GM19043 (cell line): ENCODE measurements around the gene MAPK10.
"Not testable (repeated sequence)": the region's sequence is repeated elsewhere in the genome, so short reads cannot be mapped to it uniquely, and the experiment has no call there.

Experiments used
- ATAC-seq: cut with Tn5 transposase; IDR thresholded peaks from one replicate; pipeline ENCODE4 v1.9.1; 2021; ENCODE audit warnings: low read depth; ENCODE audit not compliant: unreplicated experiment

Gene MAPK10

DNA sequence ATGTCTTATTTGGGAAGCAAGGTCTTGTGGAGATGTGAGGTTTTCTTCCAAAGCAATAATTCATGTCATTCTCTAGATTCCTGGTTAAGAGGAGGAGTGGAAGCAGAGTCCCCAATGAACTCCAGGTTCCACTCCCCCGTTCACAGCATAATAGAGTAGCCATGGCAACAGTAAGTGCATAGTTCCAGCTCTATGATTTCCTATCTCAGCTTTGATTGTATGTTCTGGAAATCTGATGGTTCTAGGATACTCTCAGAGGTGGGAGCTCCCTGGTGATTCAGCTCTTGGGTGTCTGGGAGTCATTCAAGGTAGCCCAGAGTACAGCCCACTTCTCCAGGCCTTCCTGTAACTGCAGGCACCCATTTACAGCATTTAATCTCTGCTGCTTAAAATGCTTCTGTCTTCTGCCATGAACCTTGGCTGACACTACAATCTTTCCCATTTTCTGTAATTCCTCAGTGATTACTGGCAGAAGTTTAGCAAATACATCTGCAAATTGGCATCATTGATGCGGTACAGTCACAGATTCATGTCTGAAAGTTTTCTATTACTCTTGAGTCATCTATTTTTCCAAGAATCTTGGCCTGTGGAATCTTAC is 242.0 kb downstream of the MAPK10 start:
- no peak for ATAC-seq

DNA sequence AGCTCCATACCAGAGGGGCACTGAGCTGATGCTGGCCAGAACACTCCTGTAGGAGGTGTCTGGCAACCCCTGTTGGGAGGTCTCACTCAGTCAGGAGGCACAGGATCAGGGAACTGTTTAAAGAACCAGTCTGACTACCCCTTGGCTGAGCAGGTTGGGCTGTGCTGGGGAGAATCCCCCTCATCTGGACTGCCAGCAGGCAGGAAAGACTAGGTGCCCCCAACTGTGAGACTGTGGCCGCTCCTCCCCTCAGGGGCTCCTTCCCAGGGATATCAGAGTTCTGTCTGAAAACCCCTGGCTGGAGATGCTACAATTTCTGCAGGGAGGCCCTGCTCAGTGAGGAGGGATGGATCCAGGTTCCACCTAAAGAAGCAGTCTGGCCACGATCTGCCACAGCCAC is 245.3 kb downstream of the MAPK10 start:
- ATAC-seq: no peak

DNA sequence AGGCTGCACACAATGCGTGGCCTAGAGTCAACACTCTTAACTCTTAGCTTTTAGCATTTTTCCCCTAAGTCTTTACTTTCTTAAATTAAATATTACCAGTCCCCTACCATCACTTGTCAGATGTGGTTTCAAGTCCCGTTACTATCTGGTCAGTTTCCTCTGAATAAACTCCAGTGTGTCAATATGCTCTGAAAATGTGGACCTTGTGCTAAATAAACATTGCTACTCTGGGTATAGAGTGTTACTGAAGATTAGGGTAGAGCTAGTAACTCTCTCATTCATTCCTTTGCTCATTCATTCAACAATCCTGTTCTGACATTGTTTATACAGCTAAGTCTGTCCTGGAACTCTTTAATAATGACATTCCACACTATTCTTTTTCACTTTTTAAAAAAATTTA is 251.0 kb downstream of the MAPK10 start:
- no peak for ATAC-seq

DNA sequence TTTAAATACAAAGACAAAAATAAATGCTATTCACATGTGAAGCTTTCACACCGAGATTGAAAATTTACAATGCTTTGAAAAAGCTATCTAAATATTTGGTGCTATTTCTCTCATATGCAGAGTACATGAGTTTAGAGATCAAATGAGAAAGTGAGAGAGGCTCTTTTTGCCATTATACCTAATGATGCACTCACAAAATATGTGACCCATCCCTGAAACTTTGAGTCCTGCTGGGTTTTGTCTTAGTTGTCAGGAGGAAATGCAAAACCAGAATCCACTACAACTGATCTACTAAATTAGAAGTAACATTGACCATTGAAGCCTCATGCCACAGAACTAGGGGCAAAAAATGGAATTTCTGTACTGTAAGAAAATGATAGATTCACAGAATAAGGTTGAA is 251.7 kb downstream of the MAPK10 start:
- ATAC-seq: no peak

DNA sequence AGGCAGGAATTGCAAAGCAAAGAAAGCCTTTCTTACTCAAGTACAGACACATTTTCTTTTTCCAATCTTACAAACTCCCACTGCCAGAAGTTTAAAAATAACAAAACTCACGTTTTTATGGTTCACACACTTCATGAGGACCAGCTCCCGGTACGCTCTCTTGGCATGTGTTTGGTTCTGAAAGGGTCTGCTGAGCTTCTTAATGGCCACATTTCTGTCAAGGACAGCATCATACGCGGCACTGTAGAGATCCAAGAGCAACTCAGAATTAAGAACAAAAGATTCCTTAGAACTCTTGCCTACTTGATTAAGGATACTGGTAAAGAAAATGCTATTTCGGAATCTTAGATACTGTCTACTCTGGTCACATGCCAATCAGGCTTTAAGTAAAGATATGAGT is 252.7 kb downstream of the MAPK10 start:
- no peak for ATAC-seq

DNA sequence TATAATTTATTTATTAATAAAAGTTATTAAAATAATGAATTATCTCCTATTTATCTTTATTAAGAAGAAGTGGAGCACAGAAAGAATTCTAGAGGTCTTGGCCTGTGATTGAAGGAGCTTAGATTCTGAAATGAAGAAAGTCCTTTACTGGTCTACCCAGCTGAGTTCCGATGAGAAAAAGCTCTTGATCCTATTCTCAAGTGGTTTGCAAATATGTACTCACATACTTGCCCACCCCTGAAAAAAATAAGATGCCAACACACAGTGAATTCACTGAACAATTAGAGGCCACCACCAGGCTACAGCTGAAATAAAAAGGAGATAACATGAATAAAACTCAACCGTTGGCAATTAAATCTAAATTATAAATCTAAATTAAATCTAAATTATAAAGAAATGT is 253.4 kb downstream of the MAPK10 start:
- no peak for ATAC-seq

DNA sequence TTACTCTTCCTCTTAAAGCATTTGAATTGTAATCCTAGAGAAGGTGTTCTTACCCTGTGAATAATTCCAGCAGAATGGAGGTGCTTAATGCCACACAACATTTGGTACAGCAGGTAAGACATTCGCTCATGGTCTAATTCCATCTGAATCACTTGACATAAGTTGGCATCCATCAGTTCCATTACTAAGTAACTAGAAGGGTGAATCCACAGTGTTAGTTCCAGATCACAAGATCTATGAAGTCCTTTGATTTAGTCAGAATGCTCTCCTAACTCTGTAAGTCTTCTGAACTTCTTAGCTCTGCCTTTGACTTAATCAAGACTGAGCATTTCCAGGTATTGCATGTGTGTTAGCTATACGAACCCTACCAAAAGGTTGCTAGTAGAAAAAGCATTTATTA is 258.0 kb downstream of the MAPK10 start:
- ATAC-seq: no peak

DNA sequence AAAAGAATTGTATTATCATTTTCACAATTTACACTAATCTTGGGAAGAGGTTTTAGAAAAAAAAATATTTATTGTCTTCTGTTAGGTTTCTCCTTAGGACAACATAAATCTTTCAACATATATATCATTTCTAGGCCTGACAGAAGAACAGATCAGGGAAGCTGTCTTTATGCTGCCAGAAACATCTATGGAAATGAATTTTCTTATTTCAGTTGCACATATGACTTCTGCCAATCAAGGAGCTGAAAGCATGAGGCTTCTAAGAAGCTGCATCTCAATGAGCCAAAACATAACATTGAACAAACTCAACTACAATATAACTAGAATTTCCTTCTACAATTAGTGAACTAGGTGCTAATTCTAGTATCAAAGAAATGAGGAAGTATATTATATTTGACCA is 258.4 kb downstream of the MAPK10 start:
- ATAC-seq: no peak

DNA sequence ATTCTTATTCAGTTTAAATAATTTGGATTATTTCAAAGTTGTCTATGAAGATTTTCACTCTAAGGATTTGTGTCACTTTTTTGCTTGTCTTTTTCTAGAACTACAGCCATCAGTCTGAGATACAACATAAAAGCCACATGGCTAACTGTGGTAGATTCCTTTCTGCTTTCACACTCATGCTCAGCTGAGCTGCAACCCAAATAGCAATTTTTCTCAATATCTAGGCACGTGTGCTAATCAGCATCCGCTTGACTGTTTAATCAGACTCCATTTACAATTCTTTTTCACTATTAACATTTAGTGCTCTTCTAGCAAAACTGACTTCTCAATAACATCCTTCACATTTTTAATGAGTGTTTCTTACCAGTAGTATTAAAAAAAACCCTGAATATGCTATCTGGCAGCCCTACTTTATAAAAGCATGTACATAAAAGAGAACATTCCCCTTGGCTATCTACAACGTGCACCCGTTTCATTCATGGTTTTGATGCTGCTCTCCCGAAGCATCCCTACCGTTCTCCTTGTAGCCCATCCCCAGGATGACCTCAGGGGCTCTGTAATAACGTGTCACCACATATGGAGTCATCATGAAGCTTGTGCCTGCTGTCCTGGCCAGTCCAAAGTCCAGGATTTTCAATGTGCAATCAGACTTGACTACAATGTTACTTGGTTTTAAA is 259.2 kb downstream of the MAPK10 start:
- no peak for ATAC-seq

DNA sequence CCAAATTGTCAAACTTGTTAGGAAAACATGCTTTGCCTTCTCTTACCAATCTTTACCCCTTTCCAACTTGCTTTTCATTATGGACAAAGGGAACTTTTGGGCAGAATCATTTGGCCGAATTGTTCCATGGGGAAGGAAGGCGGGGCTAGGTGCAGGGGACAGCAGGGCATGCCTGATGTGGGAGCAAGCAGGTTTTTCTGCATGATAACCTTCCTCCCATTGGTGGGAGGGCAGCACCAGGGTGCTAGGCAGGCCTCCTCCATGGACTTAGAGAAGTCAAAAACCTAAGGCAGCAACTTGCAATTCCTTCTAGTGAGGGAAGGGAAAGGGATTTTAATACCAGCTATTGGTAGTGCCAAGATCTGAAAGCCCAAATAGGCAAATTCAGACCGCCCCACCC is 260.5 kb downstream of the MAPK10 start:
- no peak for ATAC-seq

DNA sequence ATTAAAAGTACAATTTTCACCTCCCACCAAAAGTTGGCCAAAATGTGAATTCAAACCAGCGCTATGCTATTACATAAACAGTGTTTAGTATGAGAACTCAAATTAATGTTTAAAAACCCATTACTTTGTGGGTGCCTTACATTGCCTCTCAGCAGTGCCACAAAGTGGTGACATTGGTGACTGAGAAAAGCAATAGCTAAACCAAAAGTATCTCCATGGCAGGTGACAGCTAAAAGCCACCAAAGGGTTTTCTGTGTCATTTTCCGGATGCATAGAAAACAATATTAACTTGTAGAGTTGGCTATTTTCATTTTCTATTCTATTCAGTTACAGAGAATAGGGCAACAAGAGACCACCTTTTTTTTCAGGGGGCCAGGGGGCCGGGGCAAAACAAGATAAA is 261.2 kb downstream of the MAPK10 start:
- ATAC-seq: no peak

DNA sequence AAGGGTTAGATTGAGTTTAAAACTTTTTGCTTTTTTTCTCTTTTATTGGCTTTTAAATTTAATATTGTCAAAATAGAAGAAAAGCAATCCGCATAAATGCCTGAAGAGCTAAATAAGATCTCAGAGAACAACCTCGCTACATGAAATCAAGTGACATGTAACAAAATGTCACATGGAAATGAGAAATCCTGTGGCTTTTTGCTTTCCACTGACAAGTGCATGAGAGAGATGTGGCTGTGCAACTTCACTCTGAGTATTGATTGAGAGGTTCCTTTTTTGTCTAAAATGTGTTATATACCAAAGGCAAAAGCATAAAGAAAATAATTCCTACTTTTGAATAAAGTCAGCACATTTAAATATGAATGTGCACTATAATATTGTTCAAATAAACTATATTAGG is 263.5 kb downstream of the MAPK10 start:
- ATAC-seq: no peak

DNA sequence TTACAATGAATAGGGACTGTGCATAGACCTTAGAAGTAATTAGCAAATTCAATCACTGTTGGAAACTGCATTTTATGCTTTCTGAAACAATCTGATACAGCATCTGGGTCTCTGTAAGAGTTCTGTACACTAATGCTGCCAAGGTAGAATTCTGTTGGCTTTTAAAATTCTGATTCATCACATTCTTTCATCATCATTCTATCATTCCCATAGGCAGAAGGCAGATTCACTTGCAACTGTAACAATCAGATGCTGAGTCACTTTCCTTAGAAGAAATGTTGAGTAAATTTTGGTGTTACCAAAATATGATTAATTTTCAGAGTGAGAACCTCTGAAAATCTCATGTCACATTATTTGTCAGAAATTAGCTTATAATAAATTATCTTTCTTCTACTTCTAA is 267.2 kb downstream of the MAPK10 start:
- ATAC-seq: no peak

DNA sequence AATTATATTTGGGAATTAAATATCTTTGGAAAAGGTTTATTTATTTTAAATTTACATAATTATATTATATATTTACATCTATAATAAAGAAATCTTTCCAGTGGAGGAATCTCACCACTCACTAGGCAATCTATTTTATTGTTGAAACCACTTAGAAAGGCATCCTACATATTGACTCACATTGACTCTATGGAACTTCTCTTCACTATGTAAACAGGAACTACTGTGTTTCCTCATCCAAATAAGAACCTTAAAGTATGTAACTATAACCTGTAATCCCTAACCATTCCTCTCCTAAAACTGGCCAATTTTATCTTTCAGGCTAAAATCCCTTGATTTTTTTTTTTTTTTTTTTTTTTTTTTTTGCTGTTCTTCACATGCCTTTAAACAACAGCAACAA is 268.7 kb downstream of the MAPK10 start:
- ATAC-seq: no peak

DNA sequence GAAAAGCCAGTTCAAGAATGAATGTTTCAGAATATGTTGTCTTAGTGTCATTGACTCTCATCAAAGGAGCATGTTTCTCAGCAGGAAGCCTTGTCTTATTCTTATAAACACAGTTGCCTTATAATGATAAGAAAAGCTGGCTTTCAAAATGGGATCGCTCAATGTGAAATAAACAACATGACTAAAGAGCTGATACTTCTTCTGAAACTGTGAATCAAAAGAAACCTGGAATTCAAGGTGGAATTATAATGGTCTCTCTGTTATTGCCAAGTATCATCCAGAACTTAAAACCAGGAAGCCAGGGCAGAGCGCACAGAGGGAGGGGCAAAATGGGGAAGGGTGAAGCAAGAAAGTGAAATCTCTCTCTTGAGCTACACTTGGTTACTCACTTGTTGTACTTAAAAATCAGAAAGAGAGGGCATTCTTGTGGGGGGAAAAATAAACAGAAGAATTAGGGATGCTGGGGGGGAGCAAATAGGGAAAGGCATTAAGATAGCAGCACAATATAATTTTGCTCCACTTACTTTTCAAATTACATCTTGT is 270.0 kb downstream of the MAPK10 start:
- no peak for ATAC-seq

DNA sequence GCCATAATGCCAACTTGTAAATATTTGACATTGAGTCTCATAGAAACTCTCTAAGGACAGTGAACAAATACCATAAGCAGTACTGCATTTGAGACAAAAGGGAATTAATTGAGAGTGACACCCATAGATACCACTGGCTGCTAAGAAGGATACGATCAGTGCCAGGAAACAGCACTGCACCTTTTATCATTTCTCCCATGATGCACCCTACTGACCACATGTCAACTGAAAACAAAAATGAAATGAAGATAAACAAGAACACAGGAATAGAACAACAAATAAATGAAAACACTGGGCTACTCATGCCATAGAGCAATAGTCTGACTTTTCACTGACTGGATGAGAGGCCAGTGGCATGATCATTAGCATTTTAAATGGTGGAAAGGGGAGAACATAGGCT is 270.8 kb downstream of the MAPK10 start:
- ATAC-seq: no peak

DNA sequence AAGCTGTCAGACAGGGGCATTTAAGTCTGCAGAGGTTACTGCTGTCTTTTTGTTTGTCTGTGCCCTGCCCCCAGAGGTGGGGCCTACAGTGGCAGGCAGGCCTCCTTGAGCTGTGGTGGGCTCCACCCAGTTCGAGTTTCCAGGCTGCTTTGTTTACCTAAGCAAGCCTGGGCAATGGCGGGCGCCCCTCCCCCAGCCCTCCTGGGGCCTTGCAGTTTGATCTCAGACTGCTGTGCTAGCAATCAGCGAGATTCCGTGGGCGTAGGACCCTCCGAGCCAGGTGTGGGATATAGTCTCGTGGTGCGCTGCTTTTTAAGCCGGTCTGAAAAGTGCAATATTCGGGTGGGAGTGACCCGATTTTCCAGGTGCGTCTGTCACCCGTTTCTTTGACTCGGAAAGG is 284.1 kb downstream of the MAPK10 start:
- ATAC-seq: not testable (repeated sequence)

DNA sequence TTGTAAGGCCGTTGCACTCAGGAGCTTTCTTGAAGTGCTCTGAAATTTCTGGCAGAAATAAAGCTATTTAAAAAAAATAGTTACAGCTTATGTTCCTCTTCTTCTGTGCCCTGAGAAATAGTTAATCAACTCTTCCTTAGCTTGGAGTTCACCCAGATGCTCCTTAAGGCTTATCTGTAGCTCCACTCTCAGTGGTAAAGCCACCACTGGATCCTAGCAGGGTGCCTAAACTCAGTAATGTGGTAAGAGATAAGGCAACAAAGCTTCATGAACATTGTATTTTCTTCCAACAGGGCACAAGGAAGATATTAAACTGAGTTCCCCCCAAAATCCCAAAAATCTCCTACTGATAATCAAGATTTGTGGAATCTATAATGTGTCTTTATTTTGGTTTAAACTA is 299.5 kb downstream of the MAPK10 start:
- ATAC-seq: no peak

DNA sequence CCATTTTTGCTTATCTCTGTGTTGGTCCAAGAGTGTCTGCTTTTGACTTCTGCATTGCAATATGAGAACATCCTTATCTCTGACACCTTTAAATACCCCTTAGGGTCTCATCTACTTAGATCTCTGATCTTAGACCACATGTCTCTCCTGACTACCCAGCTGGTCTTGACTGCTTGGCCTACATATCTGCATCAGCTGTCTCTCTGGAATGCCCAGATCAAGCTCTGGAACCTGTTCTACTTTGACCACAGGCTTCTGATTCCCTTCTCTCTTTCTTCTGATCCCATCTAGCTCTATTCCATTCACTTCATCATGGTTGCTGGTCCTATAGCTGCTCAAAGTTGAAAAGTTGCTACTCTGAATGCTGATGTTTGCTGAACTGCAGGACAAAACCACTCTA is 301.2 kb downstream of the MAPK10 start:
- no peak for ATAC-seq

DNA sequence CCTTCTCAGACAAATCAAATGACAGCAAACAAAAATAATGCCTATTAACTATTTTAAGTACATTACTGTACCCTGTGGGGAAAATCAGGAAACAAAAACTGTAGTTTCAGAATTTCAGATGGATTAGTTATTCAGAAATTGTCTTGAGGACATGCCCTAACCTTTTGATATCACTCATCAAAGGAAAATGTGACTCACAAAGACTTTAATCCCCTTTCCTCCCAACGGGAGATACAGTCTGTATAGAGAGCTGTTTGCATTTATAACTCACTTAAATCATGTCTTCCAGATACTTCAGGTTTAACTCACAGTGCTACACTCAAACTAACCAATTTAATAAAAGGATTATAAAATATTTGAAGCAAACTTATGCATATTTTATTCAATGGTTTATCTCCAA is 304.0 kb downstream of the MAPK10 start:
- no peak for ATAC-seq

DNA sequence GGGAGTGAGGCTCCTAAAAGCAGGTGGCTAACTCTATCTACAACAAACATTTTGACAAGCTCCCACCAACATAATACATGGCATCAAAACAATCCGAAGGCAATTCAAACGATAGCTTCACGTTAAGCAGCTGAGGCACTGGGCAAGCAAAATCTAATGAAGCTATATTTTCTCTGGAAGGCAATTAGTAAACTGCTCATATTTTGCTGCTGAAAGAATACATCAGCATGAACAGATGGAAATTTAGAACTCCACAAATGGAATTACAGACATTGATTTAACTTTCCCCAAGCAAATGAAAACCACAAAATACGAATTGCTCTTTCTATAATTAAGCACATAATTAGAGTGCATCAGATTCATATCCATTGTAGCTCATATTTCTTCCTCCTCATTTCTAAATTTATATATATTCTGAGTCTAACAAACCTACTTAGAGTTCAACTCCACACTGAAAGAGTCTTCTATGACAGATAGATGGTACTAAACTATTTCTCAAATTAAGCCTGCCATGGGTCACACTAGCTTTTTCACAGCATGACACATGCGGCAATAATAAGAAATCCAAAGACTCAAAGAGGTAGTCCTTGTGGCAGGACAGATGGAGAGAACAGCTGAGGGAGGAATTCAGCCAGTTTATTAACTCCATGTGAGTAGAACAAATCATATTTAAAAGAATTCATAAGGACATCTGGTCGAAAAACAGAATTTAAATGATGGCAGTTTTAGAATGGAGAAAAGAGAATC is 305.4 kb downstream of the MAPK10 start:
- ATAC-seq: no peak

DNA sequence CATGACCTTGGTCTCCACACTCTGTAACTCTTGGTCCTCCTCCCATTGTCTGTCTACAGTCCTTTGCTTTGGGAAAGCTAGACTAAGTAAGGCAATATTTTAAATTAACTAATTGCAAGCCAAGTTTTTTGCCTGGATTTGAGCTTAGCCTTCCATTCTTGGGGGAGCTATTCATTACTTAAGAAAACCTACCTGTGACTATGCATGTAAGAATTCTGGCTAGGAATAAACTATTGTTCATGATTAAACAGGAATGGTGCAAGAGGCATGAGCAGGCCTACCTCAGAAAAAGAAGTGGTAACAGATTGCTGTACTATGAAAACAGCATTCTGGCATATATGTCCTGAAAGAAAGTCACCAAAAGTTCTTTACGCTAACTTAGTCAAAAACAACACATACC is 309.4 kb downstream of the MAPK10 start:
- ATAC-seq: no peak
